Peyer's patch (tissue), 4 donors: Measurements from ENCODE around the gene DNASE1L3. TPM values are rescaled to one million over a fixed set of nuclear protein-coding genes. Genes with fewer than 3 reads are reported as not detected.

ENCODE experiments used
- DNase-seq, 3 donors: peaks; one replicate each; pipeline ENCODE4 v3.0.0-alpha.2; 2017 to 2019
- H3K27ac ChIP-seq, 4 donors: fragments of 200-600 bp; sonication (generic); one replicate each; pipeline ENCODE4 v1.5.1; 2016 to 2019
- H3K27me3 ChIP-seq, 2 donors: fragments of 200-600 bp; sonication (generic); one replicate each; pipeline ENCODE4 v1.5.1; 2019
- H3K36me3 ChIP-seq, 3 donors: fragments of 200-600 bp; sonication (generic); one replicate each; pipeline ENCODE4 v1.5.1; 2016 to 2019
- H3K4me1 ChIP-seq, 4 donors: fragments of 200-600 bp; sonication (generic); one replicate each; pipeline ENCODE4 v1.5.1; 2016 to 2019
- H3K4me3 ChIP-seq, 4 donors: fragments of 200-600 bp; sonication (generic); 1 replicate in 3 of 4; 2 replicates in 1 of 4; pipeline ENCODE4 v1.5.1; 2016 to 2019; ENCODE audit warnings: mild to moderate bottlenecking in 1 of 4
- H3K9me3 ChIP-seq, 4 donors: fragments of 200-600 bp; sonication (generic); one replicate each; pipeline ENCODE4 v1.5.1; 2016 to 2019; ENCODE audit warnings: mild to moderate bottlenecking in 1 of 4
- CTCF ChIP-seq, 6 experiments: fragments of 450-650 bp in 4 of 6; fragments of 200-600 bp in 2 of 6; sonication (generic) in 1 of 6; IDR thresholded peaks; one replicate each; pipeline ENCODE4 v1.5.1; 2017 to 2019; ENCODE audit warnings: antibody characterized with exemption in 6 of 6, mild to moderate bottlenecking in 3 of 6, moderate library complexity in 1 of 6
- POLR2A ChIP-seq, 2 donors: fragments of 450-650 bp; IDR thresholded peaks; one replicate each; pipeline ENCODE4 v1.5.1; 2017; ENCODE audit warnings: antibody characterized with exemption in 2 of 2, mild to moderate bottlenecking in 2 of 2, moderate library complexity in 2 of 2
- total RNA-seq, 4 donors: library from RNA; depleted of rRNA; stranded (reverse); fragments of >200 nt; gene quantifications; one replicate each; pipeline ENCODE4 v1.1.0, GENCODE V29; 2016

DNASE1L3 gene
- total RNA-seq, 4 donors from 2014 or later, result 1.9 to 47.0 (median 3.9) TPM

- DNase-seq, result no peak
- TF ChIP-seq POLR2A (IDR thresholded peaks at IDR 0.05), result no peak
- no peak for TF ChIP-seq CTCF (IDR thresholded peaks at IDR 0.05)
- Histone ChIP-seq H3K27me3 (no peaks in the 10 kb centered on the region), H3K9me3 (no peaks in the 10 kb centered on the region), H3K36me3 (peaks cover 0 to 98% (median 0%) of the 10 kb centered on the region in 3 donors), H3K4me3 (no peak overlapping the region), H3K4me1 (no peaks in the 10 kb centered on the region), H3K27ac (peak overlapping the region in 1 of 4 donors; percentile 0)
These were observed 67.2 kb downstream of the DNASE1L3 start for GRCh38 chr3:58143417-58144055.

Other genes with a start within 250 kb of the DNASE1L3 start
- gene FLNB, start 202.6 kb downstream of the DNASE1L3 start, total RNA-seq, result 100 to 1,000 TPM; 116 to 533 (median 439) TPM
- 10 to 100 TPM in 3 of 4 donors, 1 to 10 TPM in 1; 9.1 to 97.6 (median 55.7) TPM for gene ABHD6, start 26.8 kb upstream of the DNASE1L3 start, total RNA-seq
- 10 to 100 TPM in 3 of 4 donors, 1 to 10 TPM in 1; 9.9 to 23.1 (median 13.4) TPM for gene RPP14, start 95.3 kb upstream of the DNASE1L3 start, total RNA-seq
- 10 to 100 TPM in 1 of 4 donors, 1 to 10 TPM in 2, not detected in 1; 4.8 to 12.8 (median 6.5) TPM for gene HTD2, start 95.5 kb upstream of the DNASE1L3 start, total RNA-seq
- 10 to 100 TPM; 15.3 to 73.4 (median 28.4) TPM for gene PXK, start 121.9 kb upstream of the DNASE1L3 start, total RNA-seq
- 100 to 1,000 TPM in 2 of 4 donors, 10 to 100 TPM in 2; 66.6 to 126 (median 96.8) TPM for gene PDHB, start 222.9 kb upstream of the DNASE1L3 start, total RNA-seq